ENCODE data around the gene SKOR2.
A peak's percentile ranks its signal among the peaks of the same experiment; 100 is the strongest.
"Not testable (repeated sequence)": the region's sequence is repeated elsewhere in the genome, so short reads cannot be mapped to it uniquely, and the experiment has no call there.

The SKOR2 gene

DNA sequence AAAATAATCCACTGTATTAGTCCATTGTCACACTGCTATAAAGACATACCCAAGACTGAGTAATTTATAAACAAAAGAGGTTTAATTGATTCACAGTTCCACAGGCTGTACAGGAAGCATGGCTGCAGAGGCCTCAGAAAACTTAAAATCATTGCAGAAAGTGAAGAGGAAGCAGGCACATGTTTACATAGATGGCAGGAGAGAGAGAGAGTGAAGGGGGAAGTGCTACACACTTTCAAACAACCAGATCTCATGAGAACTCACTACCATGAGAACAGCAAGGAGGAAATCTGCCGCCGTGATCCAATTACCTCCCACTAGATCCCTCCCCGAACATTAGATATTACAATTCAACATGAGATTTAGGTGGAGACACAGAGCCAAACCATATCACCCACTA lies 55.5 kb downstream of the SKOR2 start:
- not testable (repeated sequence) for DNase-seq (ENCODE audit: low spot score)

- DNase-seq (ENCODE audit: low spot score): no peak
Measured at GRCh38 chr18:47191961-47192360, 59.5 kb downstream of the SKOR2 start.

GRCh38 chr18:47187721-47188120 lies 63.7 kb downstream of the SKOR2 start:
- DNase-seq (ENCODE audit: low spot score): no peak

DNA sequence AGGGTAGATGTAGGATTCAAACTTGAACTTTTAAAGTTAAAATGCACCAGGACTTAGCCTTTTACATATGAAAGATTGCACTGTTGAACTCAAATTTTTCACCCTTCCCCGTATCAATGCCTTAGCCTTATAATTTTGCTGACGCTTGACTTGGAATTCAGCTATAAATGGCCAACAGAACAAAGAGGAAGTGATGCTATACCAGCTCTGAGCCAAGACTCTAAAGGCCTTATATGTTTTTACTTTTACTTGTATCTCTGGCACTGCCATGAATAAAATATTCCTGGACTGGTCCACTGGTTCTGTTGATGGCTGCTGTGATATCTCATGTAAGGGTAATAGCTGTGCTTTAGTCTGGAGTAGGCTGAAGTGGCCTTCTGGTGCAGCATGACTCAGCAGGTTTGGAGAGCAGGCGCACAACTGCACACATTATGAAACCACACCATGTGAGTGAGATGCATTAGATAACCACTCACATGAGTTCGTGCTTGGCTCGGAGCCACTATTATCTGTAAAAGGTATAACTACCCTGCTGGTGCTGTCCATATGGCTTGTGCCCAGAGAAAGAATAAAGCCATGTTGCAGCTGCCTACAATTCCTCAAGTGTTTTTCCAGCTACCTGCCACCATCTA lies 66.9 kb downstream of the SKOR2 start:
- no peak for DNase-seq (ENCODE audit: low spot score)

- DNase-seq (ENCODE audit: low spot score): not testable (repeated sequence)
Measured at GRCh38 chr18:47182156-47182555, 69.3 kb downstream of the SKOR2 start.

DNA sequence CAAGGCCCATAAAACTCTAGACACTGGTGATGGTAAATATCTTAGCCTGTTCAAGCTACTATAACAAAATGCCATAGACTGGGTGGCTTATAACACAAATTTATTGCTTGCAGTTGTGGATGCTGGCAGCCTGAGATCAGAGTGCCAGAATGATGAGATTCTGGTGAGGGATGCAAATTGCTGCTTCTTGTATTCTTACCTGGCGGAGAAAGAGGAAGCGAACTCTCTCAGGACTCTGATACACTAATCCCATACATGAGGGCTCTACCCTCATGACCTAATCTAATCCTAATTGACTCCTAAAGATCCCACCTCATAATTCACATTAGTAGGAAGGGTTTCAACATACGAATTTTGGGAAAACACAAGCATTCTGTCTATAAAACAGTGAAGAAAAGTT lies 70.7 kb downstream of the SKOR2 start:
- no peak for DNase-seq (ENCODE audit: low spot score)

GRCh38 chr18:47179520-47179919 lies 71.9 kb downstream of the SKOR2 start:
- no peak for DNase-seq (ENCODE audit: low spot score)

DNA sequence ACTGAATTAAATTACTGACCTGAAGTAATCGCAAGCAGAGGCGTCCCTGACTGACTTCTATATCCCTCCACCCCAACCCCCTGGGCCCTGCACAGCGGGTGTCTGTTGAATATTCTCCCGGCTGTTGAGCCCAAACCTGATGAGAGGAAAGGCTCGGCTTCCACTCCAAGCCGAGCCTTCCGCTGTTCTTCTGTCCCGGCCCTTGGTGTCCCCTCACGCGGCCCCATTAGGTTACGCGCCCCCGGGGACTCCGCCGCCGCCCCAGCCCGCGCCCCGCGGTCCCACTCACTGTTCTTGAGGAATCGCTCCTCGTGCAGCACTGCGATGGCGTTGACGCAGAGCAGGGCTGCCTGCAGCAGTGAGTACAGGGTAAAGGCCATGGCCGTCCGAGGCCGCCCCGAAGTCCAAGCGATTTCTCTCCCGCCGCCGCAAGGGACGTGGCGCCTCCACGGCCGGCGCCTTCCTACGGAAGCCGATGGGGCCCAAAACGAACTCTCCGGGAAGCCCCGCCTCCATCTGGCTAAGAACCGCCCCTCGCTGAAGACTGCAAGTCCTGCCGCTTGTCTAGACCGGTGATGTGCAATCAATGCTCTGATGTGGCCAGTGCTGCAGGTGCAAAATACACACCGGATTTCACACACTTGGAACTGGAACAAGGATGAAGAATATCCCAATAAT lies 75.4 kb downstream of the SKOR2 start, which contains the start of gene IER3IP1:
IER3IP1 (minus strand) TSS at position 467 of the 678 bp plus-strand sequence; CDS start at position 380, 87 bp downstream.
- DNase-seq (ENCODE audit: low spot score): peak; percentile 91

GRCh38 chr18:47175283-47175897 lies 76.1 kb downstream of the SKOR2 start:
- no peak for DNase-seq (ENCODE audit: low spot score)

- no peak for DNase-seq (ENCODE audit: low spot score)
Measured at GRCh38 chr18:47174545-47175116, 76.8 kb downstream of the SKOR2 start.

DNA sequence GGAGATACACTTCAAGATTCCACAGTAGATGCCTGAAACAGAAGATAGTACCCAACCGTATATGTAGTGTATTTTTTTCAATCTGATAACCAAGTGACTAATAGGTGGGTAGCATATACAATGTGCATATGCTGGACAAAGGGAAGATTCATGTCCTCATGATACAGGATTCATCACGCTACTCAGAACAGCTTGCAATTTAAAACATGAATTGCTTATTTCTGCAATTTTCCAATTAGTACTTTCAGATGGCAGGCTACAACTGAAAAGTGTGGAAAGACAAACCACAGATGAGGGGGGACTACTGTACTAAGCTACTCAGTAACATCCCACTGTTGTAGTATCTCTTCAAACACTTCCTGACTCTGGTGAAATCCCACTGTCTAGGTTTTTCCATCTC lies 79.0 kb downstream of the SKOR2 start:
- no peak for DNase-seq (ENCODE audit: low spot score)

DNA sequence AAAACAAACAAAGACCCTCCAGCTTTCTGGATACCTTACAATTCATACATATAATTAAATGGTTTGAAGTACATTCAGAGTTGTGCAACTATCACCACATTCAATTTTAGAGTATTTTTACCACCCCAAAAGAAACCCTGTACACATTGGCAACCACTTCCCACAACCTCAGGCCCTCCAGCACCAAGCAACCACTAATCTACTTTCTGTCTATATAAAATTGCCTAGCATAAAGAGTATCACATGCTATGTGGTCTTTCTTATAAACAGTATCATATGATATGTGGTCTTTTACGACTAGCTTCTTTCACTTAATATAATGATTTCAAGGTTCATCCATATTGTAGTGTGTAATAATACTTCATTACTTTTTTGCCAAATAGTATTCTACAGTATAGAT lies 82.5 kb downstream of the SKOR2 start:
- no peak for DNase-seq (ENCODE audit: low spot score)

- no peak for DNase-seq (ENCODE audit: low spot score)
Measured at GRCh38 chr18:47168509-47168908, 83.0 kb downstream of the SKOR2 start.

- DNase-seq (ENCODE audit: low spot score): no peak
Measured at GRCh38 chr18:47166294-47166693, 85.2 kb downstream of the SKOR2 start.

GRCh38 chr18:47163241-47163640 lies 88.2 kb downstream of the SKOR2 start:
- DNase-seq (ENCODE audit: low spot score): no peak

DNA sequence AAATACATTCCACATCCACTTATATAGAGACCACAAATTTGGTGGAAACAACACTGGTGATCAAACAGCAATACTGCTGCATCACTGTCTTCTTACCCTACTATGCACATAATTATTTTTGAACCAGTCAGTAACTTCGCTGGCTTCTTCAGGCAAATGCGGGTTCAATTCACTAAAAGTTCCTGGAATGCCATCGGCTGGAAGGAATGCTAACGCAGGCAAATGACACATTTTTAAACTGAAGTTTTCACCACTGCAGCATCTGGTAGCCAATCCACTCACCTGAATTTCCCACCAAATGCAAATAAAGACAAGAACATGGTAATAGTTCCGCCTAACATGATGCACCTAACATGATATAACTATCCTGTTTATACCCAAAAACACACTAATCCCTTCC lies 91.2 kb downstream of the SKOR2 start:
- no peak for DNase-seq (ENCODE audit: low spot score)

DNA sequence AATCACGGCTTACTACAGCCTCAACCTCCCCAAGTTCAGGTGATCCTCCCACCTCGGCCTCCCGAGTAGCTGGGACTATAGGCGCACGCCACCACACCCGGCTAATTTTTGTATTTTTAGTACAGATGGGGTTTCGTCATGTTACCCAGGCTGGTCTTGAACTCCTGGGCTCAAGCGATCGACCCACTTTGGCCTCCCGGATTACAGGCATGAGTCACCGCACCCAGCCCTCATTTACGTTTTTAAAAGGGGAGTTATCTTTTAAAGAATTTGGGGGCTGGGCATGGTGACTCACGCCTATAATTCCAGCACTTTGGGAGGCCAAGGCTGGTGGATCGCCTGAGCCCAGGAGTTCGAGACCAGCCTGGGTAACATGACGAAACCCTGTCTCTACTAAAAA lies 93.1 kb downstream of the SKOR2 start:
- not testable (repeated sequence) for DNase-seq (ENCODE audit: low spot score)
